Left hindlimb (tissue), 1 donor: ENCODE data around the gene PROZ.

Source experiments
- DNase-seq: peaks from one replicate; pipeline ENCODE4 v3.0.0-alpha.2; 2018

Gene PROZ

DNA sequence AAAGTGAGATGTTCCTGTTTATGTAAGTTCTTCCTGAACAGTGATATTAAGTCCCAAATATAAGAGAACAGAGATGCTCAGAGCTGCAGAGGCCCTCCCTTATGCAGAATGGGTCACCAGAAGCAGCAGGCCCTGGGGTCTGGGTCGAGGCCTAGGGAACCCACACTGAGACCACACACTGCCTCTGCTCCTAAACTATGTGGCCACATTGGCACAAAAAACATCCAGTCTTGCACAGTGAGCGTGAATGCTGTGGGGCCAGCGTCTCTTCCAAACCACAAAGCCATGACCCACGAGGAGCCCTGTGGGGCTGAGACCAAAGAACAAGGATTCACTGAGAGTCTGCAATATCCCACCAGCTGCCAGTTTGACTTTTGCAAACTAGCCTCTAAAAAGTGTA is 23.6 kb downstream of the PROZ start:
- no peak for DNase-seq

DNA sequence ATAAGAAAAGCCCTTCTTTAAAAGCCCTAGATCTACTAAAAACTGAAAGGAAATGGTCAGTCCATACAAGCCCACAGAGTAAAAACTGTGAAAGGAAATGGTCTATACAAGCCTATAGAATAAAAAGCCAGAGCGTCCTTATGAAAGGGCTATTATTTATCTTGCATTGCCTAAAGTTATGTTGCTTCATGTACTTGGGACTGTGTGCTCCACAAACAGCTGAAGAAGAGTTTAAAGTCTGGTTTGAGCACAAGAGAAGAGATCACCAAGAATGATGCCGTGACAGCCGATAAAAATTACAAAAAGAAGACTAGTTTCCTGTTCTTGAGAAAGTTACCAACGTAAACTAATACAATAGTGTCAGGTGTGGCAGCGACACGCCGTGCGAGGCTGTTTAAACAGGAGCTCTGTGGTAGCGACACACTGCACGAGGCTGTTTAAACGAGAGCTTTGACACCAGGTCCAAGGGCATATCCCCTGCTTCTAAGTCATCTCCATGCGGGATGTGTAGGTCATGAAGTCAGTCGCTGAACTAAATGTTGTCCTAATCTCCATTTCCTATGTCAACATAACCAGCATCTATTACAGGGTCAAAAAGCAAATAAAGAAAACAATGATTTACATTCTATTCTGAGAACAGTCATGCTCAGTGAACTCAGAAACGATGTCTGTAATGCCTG is 25.1 kb downstream of the PROZ start:
- DNase-seq: no peak

- no peak for DNase-seq
These were observed 26.4 kb downstream of the PROZ start for GRCh38 chr13:113184568-113185440.

DNA sequence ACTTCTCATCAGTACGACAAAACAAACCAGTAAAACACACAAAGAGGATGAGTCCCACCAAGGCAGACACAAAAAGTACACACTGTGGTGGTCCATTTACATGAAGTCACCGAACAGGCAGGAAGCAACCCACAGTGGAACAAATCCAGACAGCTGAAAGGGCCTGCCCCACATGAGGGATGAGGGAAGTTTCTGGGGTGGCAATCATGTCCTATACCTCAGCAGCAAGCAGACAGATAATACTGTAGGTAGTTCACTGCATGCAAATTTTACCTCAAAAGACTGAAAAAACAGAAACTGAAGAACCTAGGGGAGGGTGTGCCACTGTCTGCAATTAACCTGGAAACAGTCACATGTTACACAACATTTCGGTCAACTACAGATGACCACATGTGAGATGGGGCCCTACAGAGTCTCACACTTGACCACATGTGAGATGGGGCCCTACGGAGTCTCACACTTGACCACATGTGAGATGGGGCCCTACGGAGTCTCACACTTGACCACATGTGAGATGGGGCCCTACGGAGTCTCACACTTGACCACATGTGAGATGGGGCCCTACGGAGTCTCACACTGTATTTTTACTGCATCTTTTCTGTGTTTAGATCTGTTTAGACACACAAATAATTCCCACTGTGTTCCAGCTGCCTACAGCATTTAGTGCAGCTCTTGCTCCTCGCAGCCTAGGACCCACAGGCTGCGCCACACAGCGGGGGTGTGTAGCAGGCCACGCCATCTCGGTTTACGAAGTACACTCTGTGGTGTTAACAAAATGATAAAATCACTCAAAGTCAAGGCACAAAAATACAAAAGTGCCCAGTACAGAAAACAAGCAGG is 27.8 kb downstream of the PROZ start:
- DNase-seq: no peak

DNA sequence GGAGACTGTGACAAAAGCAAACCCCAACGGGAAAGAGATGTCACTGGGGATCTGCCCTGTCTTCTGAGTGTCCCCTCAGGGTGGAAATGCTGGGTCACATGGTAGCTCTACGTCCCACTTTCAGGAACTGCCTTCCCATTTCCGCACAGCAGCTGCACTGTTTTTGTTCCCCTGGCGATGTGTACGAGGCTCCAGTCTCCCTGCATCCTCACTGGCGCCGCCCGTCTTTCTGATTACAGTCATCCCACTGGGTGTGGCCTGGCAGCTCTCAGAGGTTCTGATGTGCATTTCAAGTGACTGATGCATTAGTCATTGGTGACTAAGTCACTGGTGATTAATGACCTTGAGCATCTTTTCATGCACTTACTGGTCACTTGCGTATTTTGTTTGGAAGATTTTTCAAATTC is 28.8 kb downstream of the PROZ start:
- DNase-seq: no peak

- DNase-seq: no peak
These were observed 29.6 kb downstream of the PROZ start for GRCh38 chr13:113187883-113188665.

DNA sequence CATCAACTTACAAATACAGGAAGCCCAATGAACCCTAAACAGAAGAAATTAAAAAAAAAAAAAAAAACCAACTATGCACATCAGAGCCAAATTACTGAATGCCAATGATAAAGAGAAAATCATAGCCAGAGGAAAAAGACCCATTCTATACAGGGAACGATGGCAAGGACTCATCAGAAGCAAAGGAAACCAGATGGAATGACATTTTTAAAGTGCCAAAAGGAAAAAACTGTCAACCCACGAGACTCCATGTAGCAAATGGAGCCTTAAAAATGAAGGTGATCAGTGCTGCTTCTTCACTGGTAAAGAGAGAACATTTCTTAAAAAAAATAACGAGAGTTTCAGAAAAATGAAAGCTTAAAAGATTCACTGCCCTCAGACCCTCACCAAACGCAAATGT is 31.7 kb downstream of the PROZ start:
- DNase-seq: no peak

DNA sequence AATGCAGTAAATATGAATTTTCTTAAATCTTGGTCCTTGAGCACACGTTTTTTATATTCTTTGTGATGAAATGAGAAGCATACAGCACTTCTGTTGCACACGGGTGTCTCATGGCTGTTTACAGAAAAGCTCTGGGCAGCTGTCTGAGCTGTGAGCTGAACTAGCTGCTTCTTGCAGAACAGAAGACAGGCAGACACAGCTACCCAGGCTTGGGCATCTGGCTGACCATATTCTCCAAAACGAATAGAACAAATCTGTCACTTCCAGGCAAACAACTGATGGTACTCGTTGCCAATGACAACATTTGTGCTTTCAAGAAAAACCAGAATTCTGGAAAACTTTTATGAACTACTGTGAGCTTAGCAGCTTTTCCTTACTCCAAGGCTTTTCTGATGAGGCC is 33.8 kb downstream of the PROZ start:
- no peak for DNase-seq

DNA sequence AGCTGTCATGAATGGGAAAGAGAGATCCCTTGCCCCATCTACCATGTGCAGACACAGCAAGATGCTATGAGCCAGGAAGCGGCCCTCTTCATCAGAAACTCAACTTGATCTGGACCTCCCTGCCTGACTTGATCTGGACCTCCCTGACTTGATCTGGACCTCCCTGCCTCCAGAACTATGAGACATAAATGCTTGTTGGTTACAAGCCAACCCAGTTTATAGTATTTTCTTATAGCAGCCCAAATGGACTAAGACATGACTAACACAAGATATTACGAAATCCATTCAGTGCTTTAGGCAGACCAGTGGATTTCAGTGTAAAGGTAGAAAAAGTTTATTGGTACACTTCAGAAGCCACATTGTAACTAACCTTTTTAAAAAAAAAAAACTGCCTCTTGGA is 34.5 kb downstream of the PROZ start:
- no peak for DNase-seq

DNA sequence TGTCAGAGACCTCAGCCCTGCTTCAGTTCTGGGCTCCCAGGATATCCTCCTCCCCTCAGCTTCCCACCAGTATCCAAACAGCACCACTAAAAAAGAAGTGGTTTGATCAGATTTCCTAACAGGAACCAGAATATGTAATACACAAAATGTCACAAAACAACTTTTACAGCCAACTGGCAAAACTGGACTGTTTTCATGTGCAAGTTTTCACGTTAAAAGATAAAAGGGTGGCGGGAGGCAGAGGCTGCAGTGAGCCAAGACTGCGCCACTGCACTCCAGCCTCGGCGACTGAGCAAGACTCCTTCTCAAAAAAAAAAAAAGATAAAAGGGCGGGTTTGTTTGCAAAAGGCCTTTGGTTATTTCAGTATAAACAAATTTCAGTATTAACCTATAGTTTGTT is 36.9 kb downstream of the PROZ start:
- no peak for DNase-seq

DNA sequence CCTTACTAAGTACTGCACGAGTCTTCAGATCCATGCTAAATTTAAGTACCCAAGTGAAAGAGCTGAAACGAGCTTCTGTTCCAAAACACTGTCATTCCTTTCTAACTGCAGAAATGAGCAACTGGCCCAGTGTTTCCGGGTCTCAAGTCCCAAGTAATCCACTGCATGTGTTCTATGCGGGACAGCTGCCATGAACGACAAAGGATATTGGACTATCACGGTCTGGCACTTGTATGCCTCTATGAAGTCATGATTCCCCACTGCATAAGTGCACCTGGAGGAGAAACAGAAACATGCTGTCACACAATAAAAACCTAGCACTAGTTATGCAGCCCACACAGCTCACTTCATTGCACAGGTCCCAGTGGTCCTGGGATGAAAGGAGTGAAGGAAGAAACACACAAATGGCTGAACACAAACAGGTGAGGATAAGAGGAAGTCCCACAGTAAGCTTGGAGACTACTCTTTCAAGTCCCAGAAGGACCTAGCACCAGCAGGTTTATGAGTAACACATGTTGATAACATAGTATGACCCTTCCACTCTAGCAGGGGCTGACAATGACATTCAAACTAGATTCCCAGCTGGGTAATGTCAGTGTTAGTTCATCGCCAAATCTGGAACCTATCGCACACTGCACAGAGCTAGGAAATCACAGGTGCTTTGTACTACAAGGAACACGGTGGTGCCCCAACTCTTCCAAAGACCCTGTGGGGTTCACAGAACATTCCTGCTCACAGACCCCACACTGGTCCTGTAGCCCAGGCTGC is 38.7 kb downstream of the PROZ start:
- no peak for DNase-seq

- DNase-seq: no peak
These were observed 43.4 kb downstream of the PROZ start for GRCh38 chr13:113201815-113202214.

- DNase-seq: no peak
These were observed 44.5 kb downstream of the PROZ start for GRCh38 chr13:113202912-113203311.

DNA sequence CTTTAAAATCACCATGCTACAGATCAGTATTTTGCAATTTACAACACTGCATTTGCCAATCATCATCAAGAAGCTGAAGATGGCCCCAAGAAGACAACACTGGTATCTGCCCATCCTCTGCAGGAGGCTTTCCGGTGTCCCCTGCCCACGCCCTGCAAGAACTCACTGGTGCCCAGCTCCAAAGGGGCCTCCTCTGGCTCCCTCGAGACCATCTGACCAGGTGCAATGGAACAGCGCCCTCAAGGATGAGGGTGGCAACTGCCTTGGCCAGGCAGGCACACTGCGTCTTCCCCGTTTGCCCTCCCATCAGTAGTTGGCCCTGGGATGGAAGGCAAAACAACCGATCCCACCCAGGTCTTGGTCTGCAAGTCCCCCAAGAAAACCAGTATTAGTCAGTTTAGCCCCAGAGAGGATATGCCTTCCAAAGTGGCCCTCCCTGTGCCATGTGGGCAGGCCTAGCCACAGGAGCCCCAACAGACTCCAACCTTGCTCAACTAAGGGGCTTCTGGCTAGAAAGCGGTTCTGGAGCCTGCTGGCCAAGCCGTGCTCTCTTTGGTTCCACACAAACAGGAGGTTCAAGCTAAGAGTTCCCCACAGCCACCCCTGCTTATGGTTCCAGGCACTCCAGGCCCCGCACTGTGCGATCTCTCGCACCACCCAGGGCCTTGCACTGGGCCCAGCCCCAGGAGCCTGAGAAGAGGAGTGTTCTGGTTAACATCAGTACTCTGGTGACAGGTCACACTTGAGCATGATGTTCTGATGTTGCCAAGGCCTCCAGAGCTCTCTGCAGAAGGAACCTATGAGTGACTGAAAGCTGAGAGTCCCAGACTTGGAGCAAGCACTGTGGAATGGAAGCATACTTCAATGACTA is 45.3 kb downstream of the PROZ start:
- no peak for DNase-seq

DNA sequence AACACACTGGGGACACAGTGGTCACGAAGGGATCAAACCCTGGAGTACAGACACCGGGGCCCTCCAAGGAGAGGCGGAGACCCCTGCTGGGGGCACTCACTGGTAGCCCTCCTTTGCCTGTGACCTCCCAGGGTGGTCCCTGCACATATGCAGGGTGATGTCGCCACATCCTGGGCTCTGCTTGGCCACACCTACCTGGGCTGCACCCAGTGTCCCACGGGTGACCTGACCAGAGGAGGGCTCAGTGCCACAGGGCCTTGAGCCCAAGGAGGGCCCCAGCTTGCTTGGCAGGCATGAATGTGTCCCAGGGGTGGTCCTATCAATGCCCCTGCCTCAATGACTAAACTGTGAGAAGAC is 45.9 kb downstream of the PROZ start:
- no peak for DNase-seq

DNA sequence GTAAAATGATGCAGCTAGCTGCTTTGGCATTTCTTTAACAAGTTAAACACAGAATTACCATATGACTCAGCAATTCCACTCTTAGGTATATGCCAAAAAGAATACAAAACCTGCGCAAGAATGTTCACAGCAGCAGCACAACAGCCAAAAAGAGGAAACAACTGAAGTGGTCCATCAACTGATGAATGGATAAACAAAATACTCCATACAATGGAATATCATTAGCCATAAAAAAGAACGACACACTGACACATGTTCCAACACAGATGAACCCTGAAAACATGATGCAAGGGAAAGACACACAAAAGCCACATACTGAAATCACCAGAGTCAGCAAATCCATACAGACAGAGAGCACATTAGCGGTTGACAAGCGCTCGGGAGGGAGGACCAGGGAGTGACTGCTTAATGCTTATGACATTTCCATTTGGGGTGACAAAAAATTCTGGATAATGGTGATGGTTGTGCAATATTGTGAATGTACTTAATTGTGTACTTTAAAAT is 47.0 kb downstream of the PROZ start:
- no peak for DNase-seq

DNA sequence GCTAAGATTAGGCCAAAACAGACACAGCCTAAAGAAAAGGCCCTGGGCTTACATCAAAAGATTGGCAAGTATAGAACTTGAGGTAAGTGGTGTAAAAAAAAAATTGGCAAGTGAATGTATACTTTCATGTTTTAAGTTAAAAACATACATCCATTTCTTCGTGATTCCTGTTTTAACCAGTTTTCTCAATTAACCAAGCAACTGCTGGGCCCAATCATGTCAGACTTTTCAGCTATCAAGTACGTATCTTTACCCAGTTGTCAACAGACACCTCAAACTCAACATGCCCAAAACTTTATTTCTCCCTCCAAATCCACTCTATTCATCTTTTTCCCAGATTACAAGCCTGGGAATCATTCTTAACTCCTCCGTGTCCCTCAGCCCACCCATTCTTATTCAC is 49.0 kb downstream of the PROZ start:
- no peak for DNase-seq

DNA sequence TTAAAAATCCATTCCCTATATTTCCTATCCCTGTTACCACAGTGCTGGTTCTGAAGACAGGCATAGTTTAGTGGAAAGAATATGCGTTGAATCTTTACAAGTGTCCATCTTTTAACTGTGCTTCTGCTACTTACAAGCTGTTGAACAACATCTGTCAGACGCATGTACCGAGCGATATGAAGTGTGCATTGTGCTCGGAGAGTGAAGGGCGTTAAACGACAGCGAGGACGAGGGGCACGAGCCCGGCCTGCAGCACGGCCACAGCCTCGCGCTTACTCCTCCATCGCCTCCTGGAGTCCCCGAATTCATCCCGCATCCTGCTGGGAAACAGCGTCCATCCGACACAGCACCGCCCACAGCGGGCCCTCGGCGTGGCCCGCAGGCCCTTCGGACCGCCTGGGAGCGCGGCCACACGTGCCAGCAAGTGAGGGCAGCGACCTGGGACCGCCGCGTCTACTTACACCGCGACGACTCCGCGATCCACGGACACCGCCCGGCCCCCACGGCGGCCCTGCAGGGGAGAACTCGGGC is 49.5 kb downstream of the PROZ start:
- peak; percentile 41 for DNase-seq

DNA sequence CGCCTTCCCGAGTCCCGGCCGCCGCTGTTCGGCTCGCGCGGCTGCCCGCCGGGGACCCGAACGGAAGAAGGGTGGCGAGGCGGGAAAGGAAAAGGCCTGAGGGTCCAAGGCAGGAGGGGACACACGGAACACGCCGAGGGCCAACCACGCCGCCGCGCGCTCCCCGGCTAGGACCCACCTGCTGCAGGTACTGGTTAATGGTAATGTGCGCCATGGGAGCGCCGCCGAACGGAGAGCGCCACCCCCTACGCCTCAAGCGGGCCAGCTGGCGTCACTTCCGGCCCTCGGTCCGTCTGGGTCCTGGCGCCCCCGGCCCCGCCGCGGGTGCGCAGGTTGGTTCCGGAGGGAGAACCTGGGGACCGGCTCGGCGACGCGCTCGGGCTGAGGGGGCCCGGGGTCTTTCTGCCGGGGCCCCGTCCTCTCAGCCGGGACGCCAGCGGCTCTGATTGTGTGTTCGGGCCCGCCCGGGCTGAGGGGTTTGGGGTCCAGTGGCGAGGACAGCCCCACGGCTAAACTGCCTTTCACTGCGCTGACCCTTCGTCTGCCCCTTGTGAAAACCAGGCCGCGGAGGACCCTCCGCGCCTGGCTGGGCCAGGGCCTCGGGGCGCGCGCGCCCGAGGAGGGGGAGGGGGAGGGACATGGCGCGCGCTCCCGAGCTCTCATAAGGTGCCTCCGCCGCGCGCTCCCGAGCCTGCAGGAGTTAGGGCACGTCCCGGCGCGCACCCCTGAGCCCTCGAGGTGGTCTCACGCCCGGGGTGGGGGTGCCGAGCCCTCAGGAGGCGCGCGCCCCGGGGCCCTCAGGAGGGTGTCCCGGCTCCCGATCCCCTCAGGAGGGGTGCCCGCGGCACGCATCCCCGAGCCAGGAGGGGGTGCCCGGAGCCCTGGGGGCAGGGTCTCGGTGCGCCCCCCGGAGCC is 50.2 kb downstream of the PROZ start, which contains the start of gene PCID2:
PCID2 (minus strand) TSS at position 249 of the 915 bp plus-strand sequence; CDS start at position 214, 35 bp downstream.
- peak; percentile 91 for DNase-seq
